Mucosa of gallbladder (tissue), 1 donor: ENCODE results near the gene KIF22. TPM values are rescaled to one million over a fixed set of nuclear protein-coding genes. Genes with fewer than 3 reads are reported as not detected.
"Not testable (repeated sequence)": the region's sequence is repeated elsewhere in the genome, so short reads cannot be mapped to it uniquely, and the experiment has no call there.

Source experiments
- DNase-seq: peaks from one replicate; pipeline ENCODE4 v3.0.0-alpha.2; 2020; ENCODE audit warnings: low spot score
- total RNA-seq: library from RNA; stranded (reverse); gene quantifications from one replicate; pipeline ENCODE4 v1.2.1, GENCODE V29; 2021
- donor health status: DM: no; HTN: no; CAD: no.

The KIF22 gene
- total RNA-seq, 1 donor from 2014 or later, result 21.6 TPM

DNA sequence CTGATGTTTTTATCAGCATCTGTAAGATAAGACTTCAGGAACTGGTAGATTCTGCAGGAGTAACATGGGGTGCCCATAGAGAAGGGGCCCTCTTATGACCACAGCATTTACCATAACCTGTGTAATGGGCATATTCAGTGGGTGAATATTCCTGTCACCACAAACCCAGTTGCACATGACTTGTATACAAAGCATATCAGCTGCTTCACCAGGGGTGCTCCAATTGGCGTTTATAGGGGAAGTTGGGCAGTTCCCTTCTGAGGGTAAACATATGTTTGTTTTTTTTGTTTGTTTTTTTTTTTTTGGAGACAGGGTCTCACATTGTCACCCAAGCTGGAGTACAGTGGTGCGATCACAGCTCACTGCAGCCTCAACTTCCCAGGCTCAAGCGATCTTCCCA lies 24.0 kb upstream of the KIF22 start:
- DNase-seq, result no peak

DNA sequence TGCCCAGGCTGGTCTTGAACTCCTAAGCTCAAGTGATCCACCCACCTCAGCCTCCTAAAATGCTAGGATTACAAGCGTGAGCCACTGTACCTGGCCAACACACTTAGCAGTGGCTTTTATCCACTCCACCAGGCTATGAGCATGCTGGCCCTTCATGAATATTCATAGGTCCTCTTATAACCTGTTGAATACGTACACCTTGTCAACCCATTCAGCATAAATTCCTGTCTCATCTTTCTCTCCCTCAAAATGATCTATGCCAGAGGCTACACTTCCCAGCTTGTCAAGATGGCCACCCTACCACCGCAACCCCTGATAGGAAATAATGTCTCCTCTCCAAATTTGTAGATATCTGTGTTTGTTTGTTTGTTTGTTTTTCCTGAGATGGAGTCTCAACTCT lies 23.5 kb upstream of the KIF22 start:
- DNase-seq, result no peak

DNA sequence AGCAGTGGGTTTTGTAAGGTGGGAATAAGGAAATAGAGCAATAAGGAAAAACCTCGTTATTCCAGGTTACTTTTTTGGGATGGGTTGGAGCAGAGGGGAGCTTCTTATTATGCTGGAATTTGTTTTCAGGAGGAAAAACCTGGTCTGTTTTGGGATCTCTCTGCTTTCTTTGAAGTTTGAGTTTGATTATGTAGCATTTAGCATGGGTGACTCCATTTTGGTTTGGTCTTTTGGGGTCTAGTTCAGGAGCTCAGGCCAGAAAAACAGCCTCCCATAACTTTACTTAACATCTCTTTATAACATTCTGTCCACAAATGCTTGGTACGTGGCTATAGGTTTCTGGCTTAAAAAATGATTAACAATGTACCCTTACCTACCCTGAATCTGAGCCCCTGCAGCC lies 21.0 kb upstream of the KIF22 start:
- DNase-seq, result no peak

DNA sequence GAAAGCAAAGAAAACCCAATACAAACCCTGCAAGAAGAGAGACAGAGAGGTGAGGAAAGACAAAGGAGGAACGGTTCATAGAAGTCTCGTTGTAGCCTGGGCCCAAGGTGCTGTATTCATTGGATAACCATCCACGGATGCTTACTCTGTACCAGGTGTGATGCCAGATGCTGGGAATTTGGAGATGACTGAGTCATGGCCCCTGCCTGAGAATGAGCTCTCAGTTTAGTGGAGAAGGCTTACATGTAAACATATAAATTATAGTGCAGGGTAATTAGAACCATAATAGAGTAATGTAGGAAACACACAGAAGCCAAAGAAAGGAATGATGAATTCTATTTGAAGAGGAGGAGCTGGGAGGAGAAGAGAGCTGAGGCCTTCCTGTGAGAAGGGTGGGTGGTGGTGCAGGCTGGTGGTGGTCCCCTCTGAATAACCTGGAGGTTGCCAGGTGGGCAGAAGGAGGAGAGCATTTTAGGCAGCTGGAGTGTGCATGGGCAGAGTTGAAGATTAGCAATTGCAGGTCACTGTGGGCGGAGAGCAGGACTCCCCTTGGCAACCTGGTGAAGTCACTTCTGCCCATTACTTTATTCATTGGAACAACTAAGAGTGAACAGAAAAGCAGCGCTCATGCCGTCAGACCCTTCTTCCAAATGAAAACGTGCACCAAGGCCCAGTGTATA lies 20.2 kb upstream of the KIF22 start:
- DNase-seq, result no peak

DNA sequence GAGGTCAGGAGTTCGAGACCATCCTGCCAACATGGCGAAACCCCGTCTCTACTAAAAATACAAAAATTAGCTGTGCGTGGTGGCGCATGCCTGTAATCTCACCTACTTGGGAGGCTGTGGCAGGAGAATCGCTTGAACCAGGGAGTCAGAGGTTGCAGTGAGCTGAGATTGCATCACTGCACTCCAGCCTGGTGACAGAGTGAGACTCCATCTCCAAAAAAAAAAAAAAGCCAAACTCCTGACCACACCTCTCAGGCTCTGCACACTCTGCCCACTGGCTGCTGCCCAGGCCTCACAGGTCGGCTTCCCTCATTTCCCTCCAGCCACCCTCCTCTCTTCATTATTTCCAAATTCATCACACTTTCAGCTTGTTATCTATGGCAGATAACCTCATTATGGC lies 18.2 kb upstream of the KIF22 start:
- DNase-seq, result not testable (repeated sequence)

DNA sequence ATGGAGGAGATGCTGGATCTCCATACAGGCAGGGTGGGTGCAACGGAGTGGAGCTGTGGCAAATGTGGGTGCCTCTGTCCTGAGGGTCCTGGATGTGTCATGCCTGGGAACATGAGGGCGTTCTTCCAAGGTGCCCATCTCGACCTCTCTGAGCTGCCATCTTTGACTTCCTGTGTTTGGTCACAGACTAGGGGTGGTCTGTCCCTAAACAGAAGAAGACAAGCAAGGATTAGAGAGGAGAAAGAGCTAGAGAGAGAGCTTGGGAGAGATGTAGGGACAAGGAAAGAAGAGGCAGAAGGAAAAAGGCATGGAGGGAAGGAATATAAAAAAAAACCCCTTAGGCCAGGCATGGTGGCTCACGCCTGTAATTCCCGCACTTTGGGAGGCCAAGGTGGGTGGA lies 15.8 kb upstream of the KIF22 start:
- DNase-seq, result no peak

DNA sequence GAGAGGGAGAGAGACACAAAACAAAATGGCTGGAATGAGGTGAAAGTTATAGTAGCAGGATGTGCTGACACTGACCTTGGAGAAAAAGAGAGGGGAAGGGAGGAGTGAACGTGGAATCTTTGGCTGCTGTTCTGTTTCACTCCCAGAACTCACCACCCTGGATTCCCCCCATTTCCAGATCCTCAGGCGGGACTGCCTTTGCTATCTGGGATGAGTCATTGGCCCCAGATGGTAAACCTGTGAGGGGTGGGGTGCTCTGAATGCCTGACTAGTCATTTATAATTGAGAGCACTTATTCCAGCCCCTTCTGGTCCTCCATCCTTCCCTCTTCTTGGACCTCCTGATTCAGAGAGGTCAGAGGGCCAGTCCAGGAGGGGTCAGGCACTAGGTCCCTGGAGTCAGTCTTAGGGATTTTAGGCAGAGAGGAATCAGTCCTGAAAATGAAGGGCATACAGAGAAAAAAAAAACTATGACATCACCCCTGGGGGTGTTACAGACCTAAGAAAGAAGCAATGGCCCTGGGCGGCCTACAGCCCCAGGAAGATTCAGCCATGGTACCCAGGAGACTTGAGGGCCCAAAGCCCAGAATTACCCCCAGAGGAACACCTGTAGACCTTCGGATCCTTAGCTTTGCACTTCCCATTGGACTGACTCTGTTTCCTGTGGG lies 14.7 kb upstream of the KIF22 start:
- DNase-seq, result no peak

DNA sequence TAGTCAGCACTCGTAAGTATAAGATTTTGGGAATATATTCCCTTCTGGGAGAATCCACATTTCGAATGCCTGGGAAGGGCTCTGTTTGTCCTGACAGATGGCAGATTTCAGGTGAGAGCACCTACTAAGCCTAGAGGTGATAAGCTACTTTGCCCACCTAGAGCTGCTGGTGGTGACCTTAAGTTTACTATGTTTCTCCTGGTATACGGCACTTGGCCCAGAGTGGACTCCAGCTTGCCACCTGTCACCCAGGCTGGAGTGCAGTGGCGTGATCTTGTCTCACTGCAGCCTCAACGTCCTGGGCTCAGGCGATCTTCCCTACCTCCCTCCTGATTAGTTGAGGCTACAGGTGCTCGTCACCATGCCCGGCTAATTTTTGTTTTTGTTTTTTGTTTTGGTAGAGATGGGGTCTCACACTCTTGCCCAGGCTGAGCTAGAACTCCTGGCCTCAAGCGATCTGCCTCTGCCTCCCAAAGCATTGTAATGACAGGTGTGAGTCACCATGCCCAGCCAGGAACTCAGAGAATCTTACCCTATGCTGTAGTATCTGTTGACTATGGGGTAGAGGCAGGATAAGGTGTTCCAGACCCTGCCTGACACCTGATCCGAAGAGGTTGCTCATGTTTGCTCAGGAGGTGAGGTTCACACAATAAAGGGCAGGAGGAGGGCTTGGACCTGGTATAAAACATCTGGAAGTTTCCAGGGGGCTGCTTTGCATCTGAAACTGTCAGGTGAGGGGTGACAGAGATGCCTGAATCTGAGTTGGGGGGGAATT lies 12.8 kb upstream of the KIF22 start, which contains the start of gene ZG16:
TSS of gene ZG16 (plus strand) at position 681 of the 775 bp plus-strand sequence. CDS start 1,011 bp downstream, outside the sequence.
- DNase-seq, result no peak

DNA sequence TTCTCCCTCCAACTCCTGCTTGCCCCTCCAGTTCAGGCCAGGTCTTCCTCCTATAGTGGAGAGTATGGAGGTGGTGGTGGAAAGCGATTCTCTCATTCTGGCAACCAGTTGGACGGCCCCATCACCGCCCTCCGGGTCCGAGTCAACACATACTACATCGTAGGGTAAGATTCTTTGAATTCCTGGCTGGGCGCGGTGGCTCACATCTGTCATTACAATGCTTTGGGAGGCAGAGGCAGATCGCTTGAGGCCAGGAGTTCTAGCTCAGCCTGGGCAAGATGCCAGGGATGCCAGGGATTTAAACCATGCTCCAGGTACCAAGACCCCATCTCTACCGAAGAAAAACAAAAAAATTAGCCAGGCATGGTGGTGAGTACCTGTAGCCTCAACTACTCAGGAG lies 11.1 kb upstream of the KIF22 start:
- DNase-seq, result no peak

DNA sequence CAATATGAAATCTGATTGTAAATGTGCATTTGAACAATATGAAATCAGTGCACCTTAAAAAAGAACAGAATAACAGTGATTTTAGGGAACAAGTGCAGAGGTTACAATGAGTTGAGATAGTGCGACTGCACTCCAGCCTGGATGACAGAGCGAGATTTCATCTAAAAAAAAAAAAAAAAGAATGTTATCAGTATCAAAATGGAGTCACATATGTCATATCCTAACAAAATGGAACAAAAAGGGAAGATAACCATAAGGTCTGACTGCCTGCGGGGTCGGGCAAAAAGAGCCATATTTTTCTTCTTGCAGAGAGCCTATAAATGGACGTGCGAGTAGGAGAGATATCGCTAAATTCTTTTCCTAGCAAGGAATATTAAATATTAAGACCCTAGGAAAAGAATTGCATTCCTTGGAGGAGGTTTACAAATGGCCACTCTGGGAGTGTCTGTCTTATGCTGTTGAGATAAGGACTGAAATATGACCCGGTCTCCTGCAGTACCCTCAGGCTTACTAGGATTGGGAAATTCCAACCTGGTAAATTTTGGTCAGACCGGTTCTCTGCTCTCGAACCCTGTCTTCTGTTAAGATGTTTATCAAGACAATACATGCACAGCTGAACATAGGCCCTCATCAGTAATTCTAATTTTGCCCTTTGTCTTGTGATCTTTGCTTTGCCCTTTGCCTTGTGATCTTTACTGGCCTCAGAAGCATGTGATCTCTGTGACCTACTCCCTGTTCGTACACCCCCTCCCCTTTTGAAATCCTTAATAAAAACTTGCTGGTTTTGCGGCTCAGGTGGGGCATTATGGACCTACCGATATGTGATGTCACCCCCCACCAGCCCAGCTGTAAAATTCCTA lies 7.2 kb upstream of the KIF22 start:
- DNase-seq, result not testable (repeated sequence)

DNA sequence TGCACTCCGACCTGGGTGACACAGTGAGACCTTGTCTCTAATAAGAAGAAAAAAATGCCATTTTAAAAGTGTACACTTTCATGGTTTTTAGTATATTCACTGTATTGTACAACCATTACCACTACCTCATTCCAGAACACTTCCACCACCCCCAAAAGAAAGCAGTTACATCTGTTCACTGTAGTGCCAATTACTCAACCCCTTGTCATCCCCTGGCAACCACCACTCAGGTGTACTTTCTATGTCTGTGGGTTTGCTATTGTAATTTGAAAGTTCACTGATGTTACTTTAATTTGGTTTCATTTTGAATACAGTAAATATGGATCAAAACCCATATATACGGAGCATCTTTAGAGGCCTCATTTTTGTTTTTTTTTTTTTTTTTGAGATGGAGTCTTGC lies 6.4 kb upstream of the KIF22 start:
- DNase-seq, result no peak

DNA sequence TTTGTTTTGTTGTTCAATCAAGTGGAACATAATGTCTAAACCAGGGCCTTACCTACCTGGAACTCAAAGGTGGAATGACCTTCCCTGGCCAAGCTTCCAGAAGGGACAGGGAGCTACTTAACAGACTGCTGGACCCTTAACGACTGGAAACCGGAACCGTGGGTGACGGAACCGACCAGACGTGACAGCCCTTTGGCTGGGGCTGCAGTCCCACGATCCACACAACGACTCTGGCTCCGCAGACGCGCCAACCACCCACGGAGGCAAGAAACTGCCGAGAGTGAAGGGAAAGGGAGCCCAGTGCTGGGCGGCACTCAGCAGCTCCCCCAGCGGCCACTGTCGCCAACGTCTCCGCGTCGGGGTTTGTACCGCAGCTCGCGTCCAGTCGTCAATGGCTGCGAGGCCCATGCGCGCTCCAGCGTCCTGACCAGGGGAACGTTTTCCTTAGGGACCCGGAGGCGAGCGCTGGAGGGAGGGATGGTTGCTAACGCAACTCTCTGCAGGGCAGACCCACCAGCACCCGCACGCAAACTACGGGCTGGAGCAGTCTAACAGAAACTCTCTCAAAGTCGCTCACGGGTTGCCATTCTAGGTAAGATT lies 5.5 kb upstream of the KIF22 start:
- peak; percentile 74 for DNase-seq

DNA sequence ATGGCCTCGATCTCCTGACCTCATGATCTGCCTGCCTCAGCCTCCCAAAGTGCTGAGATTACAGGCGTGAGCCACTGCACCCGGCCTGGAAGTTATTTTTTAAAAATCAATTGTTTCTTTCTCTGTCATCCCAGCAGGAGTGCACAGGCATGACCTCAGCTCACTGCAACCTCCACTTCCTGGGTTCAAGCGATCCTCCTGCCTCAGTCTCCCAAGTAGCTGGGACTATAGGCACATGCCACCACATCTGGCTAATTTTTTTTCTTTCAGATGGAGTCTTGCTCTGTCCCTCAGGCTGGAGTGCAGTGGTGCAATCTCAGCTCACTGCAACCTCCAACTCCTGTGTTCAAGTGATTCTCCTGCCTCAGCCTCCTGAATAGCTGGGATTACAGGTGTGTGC lies 3.4 kb upstream of the KIF22 start:
- not testable (repeated sequence) for DNase-seq

DNA sequence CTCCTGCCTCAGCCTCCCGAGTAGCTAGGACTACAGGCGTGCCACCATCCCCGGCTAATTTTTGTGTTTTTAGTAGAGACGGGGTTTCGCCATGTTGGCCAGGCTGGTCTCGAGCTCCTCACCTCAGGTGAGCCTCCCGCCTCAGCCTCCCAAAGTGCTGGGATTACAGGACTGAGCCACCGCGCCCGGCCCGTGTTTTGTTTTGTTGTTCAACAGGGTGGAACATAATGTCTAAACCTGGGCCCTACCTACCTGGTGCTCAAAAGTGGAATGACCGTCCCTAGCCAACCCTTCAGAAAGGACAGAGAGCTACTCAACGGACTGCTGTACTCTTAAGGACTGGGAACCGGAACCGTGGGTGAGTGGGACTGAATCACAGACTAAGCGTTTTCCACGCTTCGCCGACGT lies 772 bp upstream of the KIF22 start:
- DNase-seq, result no peak

DNA sequence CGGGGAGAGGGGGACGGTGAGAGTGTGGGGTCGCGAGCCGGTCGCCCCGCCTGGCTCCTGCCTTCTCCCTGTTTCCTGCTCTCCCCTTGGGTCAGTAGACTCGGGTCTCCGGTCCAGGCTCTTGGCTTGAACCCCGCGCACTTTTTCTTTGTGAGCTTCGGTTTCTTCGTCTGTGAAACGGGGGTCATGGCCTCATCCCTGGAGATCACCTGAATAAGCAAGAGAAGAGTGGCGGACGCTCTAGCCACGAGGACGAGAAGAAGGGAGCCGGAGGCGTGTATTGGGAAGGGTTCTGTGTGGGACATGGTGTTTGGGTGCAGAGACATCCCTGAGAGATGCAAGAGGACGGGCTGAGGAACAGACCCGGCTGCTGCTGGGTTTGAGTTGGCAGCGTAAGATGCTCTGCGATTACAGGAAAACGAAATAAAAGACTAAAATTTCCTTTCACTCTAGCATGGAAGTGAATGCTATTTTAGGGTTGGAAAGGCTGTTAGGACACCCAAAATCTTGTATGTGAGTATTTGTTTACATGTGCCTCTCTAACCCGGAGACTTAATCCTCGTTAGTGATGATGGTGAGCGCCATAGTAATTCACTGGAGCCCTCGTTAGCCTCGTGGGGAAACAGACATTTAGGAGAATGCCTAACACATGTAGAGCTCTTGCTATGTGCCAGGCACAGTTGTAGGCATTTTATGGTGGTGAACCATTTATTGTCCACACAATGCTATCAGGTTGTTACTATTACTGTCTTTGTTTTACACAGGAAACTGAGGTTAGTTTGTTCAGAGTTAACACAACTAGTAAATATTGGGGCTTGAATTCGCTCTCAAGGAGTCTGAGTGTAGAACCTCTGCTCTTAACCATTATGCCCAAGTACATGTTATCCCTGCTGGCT lies 646 bp downstream of the KIF22 start:
- no peak for DNase-seq

DNA sequence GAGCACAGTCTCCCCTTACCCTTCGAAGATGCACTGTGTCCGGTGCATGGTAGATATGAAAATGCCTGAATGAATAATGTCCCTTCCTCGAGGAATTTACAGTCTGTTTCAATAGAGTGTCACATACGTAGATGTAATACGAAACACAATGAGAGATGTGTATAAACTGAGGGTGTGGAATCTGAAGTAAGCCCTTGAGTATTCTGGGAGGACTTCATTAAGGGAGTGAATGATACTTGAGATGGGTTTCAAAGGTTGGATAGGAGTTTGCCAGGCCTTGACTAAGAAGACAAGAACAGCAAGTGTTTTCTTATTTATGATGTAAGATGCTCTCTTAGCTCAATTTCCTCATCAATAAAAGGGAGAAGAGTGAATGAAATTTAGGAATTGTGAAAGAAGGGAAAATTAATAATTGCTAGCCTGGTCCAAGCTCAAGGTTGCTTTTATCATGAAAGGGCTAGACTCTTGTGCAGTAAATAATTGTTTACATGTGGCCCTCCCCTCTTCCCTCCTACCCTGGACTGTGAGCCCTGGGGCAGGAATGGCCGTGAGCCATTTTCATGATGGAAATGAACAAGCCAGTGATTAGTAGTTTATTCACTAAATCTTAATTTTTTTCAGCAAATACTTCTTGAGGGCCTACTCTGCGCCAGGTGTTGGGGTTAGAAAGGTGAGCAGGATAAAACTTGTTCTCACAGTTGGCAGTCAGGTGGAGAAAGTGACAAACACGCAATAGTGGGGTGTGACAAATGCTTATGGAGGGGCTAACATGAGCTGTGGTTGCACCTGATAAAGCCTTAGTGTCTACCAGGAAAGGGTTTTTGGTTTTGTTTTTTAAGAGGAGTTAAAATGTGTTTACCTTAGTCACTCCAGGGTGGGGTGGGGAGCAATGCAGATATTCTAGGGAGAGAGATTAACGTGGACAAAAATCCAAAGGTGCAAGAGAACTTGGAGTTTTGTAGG lies 1.6 kb downstream of the KIF22 start:
- no peak for DNase-seq

DNA sequence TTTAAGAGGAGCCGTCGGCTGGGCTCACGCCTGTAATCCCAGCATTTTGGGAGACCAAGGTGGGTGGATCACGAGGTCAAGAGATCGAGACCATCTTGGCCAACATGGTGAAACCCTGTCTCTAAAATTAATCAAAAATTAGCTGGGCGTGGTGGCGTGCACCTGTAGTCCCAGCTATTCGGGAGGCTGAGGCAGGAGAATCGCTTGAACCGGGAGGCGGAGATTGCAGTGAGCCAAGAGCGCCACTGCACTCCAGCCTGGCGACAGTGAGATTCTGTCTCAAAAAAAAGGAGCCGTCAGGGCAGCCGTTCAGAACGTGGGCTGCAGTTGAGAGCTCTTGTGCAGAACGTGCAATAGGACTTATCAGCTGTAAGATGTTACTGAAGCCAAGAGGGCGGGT lies 2.6 kb downstream of the KIF22 start:
- DNase-seq, result not testable (repeated sequence)

DNA sequence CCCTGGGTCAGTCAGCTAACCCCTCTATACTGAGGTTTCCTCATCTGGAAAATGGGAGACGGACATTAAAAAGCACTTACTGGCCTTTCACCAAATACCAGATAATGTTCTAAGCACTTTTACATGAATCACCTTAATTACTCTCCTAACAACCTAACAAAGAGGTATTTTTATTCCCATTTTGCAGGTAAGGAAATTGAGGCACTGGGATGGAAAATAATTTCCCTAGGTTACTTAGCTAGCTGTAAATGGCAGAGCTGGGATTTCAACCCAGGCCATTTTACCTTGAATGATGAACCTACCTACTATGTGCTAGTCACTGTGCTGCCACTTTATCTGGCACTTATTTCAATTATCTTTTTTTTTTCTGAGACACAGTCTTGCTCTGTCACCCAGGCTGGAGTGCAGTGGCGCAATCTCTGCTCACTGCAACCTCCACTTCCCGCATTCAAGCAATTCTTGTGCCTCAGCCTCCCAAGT lies 3.7 kb downstream of the KIF22 start:
- no peak for DNase-seq

DNA sequence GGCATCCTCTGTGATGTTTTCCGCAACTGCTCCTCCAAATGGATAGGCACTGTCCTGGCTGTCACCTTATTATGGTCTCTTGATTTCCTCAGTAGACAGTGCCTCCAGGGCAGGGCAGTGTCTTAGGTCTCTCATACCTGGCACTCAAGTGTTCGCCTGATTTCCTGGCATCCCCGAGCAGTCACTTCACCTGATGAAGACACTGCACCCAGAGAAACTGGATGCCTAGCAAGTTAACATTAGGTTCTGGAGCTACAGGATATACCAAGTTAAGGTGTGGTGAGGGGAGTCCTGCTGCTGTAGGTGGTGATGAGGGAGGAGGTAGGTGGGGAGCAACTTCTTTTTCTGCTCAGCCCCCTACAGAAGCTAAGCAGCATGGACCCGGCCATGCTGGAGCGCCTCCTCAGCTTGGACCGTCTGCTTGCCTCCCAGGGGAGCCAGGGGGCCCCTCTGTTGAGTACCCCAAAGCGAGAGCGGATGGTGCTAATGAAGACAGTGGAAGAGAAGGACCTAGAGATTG lies 11.9 kb downstream of the KIF22 start:
- no peak for DNase-seq
